HL-60 (cell line): ENCODE data around the gene THAP7.

Source experiments
- DNase-seq, 2 experiments: peaks; one replicate each; pipeline ENCODE4 v3.0.0-alpha.2; 2010 to 2020; ENCODE audit warnings: low read depth in 1 of 2, low spot score in 1 of 2
- H3K27ac ChIP-seq: fragments of 250-450 bp; sonication (Bioruptor Pico); replicated peaks from 2 replicates; pipeline ENCODE4 v1.5.1; 2020; ENCODE audit warnings: mild to moderate bottlenecking, moderate library complexity
- H3K27me3 ChIP-seq: fragments of 250-450 bp; sonication (Bioruptor Pico); 2 replicates; pipeline ENCODE4 v1.5.1; 2021; ENCODE audit warnings: mild to moderate bottlenecking, moderate library complexity; ENCODE audit not compliant: insufficient read depth, poor library complexity, severe bottlenecking
- H3K4me3 ChIP-seq: replicated peaks from 2 replicates; pipeline ENCODE4 v1.5.1; 2011; ENCODE audit warnings: mild to moderate bottlenecking, control low read depth, low read length; ENCODE audit not compliant: insufficient read depth
- CTCF ChIP-seq: IDR thresholded peaks from one replicate; pipeline ENCODE4 v1.5.1; 2011; ENCODE audit warnings: low read length, control low read depth, inconsistent platforms; ENCODE audit not compliant: insufficient read depth
- GABPA ChIP-seq: IDR thresholded peaks from 2 replicates; pipeline ENCODE4 v1.6.1; 2012; ENCODE audit warnings: low read depth
- POLR2AphosphoS5 ChIP-seq: IDR thresholded peaks from 2 replicates; pipeline ENCODE4 v1.6.1; 2012; ENCODE audit warnings: low read depth
- REST ChIP-seq: IDR thresholded peaks from 2 replicates; pipeline ENCODE4 v1.6.1; 2012; ENCODE audit warnings: low read depth; ENCODE audit not compliant: insufficient replicate concordance
- SPI1 ChIP-seq: IDR thresholded peaks from 2 replicates; pipeline ENCODE4 v1.6.1; 2012; ENCODE audit warnings: low read depth, mild to moderate bottlenecking, borderline replicate concordance

The THAP7 gene

GRCh38 chr22:20953668-20954500 is 48.0 kb downstream of the THAP7 start:
- peak; percentile 28 to 57 for DNase-seq
- TF ChIP-seq REST (no peak), POLR2AphosphoS5 (peak; percentile 24; the same call in 1 of the 2 replicates)
- no peaks in the 10 kb centered on the region for H3K27me3 ChIP-seq
- H3K27ac ChIP-seq = no peak overlapping the region
- no peak overlapping the region for H3K4me3 ChIP-seq

- Histone ChIP-seq H3K27ac (no peak overlapping the region), H3K27me3 (no peaks in the 10 kb centered on the region), H3K4me3 (no peak overlapping the region)
- DNase-seq = no peak
- TF ChIP-seq REST (no peak), GABPA (no peak), POLR2AphosphoS5 (no peak), SPI1 (no peak), CTCF (no peak)
Measured at GRCh38 chr22:20953342-20953608, 48.6 kb downstream of the THAP7 start.

GRCh38 chr22:20952544-20953341 is 49.2 kb downstream of the THAP7 start:
- no peak overlapping the region for H3K4me3 ChIP-seq
- TF ChIP-seq POLR2AphosphoS5 = peak; percentile 9; the same call in 1 of the 2 replicates
- no peak for TF ChIP-seq CTCF
- TF ChIP-seq GABPA = no peak
- no peak for TF ChIP-seq SPI1
- no peak for TF ChIP-seq REST
- no peaks in the 10 kb centered on the region for H3K27me3 ChIP-seq
- DNase-seq = no peak
- H3K27ac ChIP-seq = no peak overlapping the region
